Measurements from ENCODE around the gene PAX7. TPM values are rescaled to one million over a fixed set of nuclear protein-coding genes. Genes with fewer than 3 reads are reported as not detected.

PAX7 gene
- total RNA-seq, 1 donor from 2014 or later: not detected

- intact Hi-C loops (cut with micrococcal nuclease): loop anchor here (5.0 kb wide), 1 partner anchor 532 kb away; the partner anchor contains the start of gene IGSF21
Measured at GRCh38 chr1:18639368-18640055, 8.9 kb downstream of the PAX7 start.

- intact Hi-C loops (cut with micrococcal nuclease): no loop called here
Measured at GRCh38 chr1:18640228-18641004, 9.8 kb downstream of the PAX7 start.

- intact Hi-C loops (cut with micrococcal nuclease): no loop called here
Measured at GRCh38 chr1:18641005-18641941, 10.6 kb downstream of the PAX7 start.

- intact Hi-C loops (cut with micrococcal nuclease): no loop called here
Measured at GRCh38 chr1:18642278-18643095, 11.8 kb downstream of the PAX7 start.

- intact Hi-C loops (cut with micrococcal nuclease): no loop called here
Measured at GRCh38 chr1:18643154-18644012, 12.7 kb downstream of the PAX7 start.

GRCh38 chr1:18644013-18644399 lies 13.4 kb downstream of the PAX7 start:
- intact Hi-C loops (cut with micrococcal nuclease): no loop called here

GRCh38 chr1:18644446-18644845 lies 13.8 kb downstream of the PAX7 start:
- intact Hi-C loops (cut with micrococcal nuclease): no loop called here

GRCh38 chr1:18644973-18645746 lies 14.5 kb downstream of the PAX7 start:
- intact Hi-C loops (cut with micrococcal nuclease): no loop called here

GRCh38 chr1:18645747-18646090 lies 15.1 kb downstream of the PAX7 start:
- intact Hi-C loops (cut with micrococcal nuclease): loop anchor here (2.0 kb wide), 1 partner anchor 13 kb away; no protein-coding TSS in a partner anchor

GRCh38 chr1:18646091-18646785 lies 15.6 kb downstream of the PAX7 start:
- intact Hi-C loops (cut with micrococcal nuclease): loop anchor here (2.0 kb wide), 1 partner anchor 13 kb away; no protein-coding TSS in a partner anchor

- intact Hi-C loops (cut with micrococcal nuclease): loop anchor here (2.0 kb wide), 1 partner anchor 14 kb away; no protein-coding TSS in a partner anchor
Measured at GRCh38 chr1:18646786-18647410, 16.3 kb downstream of the PAX7 start.

GRCh38 chr1:18647681-18648214 lies 17.1 kb downstream of the PAX7 start:
- intact Hi-C loops (cut with micrococcal nuclease): loop anchor here (2.0 kb wide), 1 partner anchor 15 kb away; no protein-coding TSS in a partner anchor

- intact Hi-C loops (cut with micrococcal nuclease): no loop called here
Measured at GRCh38 chr1:18649693-18650370, 19.2 kb downstream of the PAX7 start.

GRCh38 chr1:18651713-18652112 lies 21.1 kb downstream of the PAX7 start:
- intact Hi-C loops (cut with micrococcal nuclease): no loop called here

- intact Hi-C loops (cut with micrococcal nuclease): no loop called here
Measured at GRCh38 chr1:18652791-18653190, 22.1 kb downstream of the PAX7 start.

GRCh38 chr1:18653367-18653766 lies 22.7 kb downstream of the PAX7 start:
- intact Hi-C loops (cut with micrococcal nuclease): no loop called here

GRCh38 chr1:18653916-18654315 lies 23.3 kb downstream of the PAX7 start:
- intact Hi-C loops (cut with micrococcal nuclease): no loop called here

Measured in T-helper 1 cell treated with Interleukin-12 subunit alpha and Interleukin-12 subunit beta and Interleukin-4 antibody, amounts not matched to agents 30 ng/mL and 1 ng/mL, for 36 hours (primary cell).